OCI-LY7 (cell line): Measurements from ENCODE around the gene IL4I1. TPM values are rescaled to one million over a fixed set of nuclear protein-coding genes. Genes with fewer than 3 reads are reported as not detected.

ENCODE experiments used
- BruUV-seq: library from RNA; stranded (reverse); fragments of 400-500 nt; replicated peaks from 2 replicates; lab custom pipeline; 2021; lab: Mats Ljungman, UMichigan
- CTCF ChIA-PET: fragments of 300-600 bp; sonication (Branson Sonifier 250); formaldehyde crosslinking; loops from one replicate; lab custom pipeline; 2022; ENCODE audit warnings: antibody characterized with exemption; ENCODE audit not compliant: unreplicated experiment; lab: Charles Lee
- POLR2A ChIA-PET: fragments of 300-600 bp; sonication (Branson Sonifier 250); formaldehyde crosslinking; loops from one replicate; lab custom pipeline; 2022; ENCODE audit warnings: antibody characterized with exemption; lab: Charles Lee
- DNase-seq: peaks from one replicate; pipeline ENCODE4 v3.0.0-alpha.2; 2015; ENCODE audit warnings: low spot score
- H2AFZ ChIP-seq: fragments of 200-600 bp; sonication (generic), shearing (Covaris generic); 2 replicates; pipeline ENCODE4 v1.6.1; 2014; ENCODE audit warnings: mild to moderate bottlenecking, antibody characterized with exemption, low read length, moderate library complexity
- H3K27ac ChIP-seq: fragments of 200-600 bp; sonication (generic); 2 replicates; pipeline ENCODE4 v1.5.1; 2014; ENCODE audit warnings: mixed run types, low read depth, mild to moderate bottlenecking, moderate library complexity, low read length, inconsistent platforms; ENCODE audit not compliant: poor library complexity, severe bottlenecking
- H3K36me3 ChIP-seq: fragments of 200-600 bp; sonication (generic); 2 replicates; pipeline ENCODE4 v1.6.1; 2014; ENCODE audit warnings: mild to moderate bottlenecking, antibody characterized with exemption, low read length, moderate library complexity, mixed read lengths; ENCODE audit not compliant: insufficient read depth
- H3K4me1 ChIP-seq: fragments of 200-600 bp; sonication (generic); 2 replicates; pipeline ENCODE4 v1.5.1; 2014; ENCODE audit warnings: mild to moderate bottlenecking, low read length; ENCODE audit not compliant: insufficient read depth, poor library complexity, severe bottlenecking
- H3K4me2 ChIP-seq: fragments of 200-600 bp; sonication (generic); 2 replicates; pipeline ENCODE4 v1.6.1; 2014; ENCODE audit warnings: mild to moderate bottlenecking, low read length
- H3K4me3 ChIP-seq: fragments of 200-600 bp; sonication (generic); 2 replicates; pipeline ENCODE4 v1.5.1; 2014; ENCODE audit warnings: mild to moderate bottlenecking, low read depth, low read length; ENCODE audit not compliant: poor library complexity, severe bottlenecking
- H3K79me2 ChIP-seq: fragments of 200-600 bp; sonication (generic); 2 replicates; pipeline ENCODE4 v1.6.1; 2016; ENCODE audit warnings: low read depth, mild to moderate bottlenecking, low read length, moderate library complexity, mixed read lengths; ENCODE audit not compliant: insufficient read depth
- H3K9me2 ChIP-seq: fragments of 200-600 bp; sonication (generic); 2 replicates; pipeline ENCODE4 v1.6.1; 2016; ENCODE audit warnings: mild to moderate bottlenecking, low read length, mixed read lengths; ENCODE audit not compliant: insufficient read depth
- H3K9me3 ChIP-seq: fragments of 200-600 bp; sonication (generic); 2 replicates; pipeline ENCODE4 v1.6.1; 2014; ENCODE audit warnings: mild to moderate bottlenecking, mixed run types, low read length, mixed read lengths
- H4K20me1 ChIP-seq: fragments of 200-600 bp; sonication (generic); 2 replicates; pipeline ENCODE4 v1.6.1; 2014; ENCODE audit warnings: mild to moderate bottlenecking, antibody characterized with exemption, low read length, moderate library complexity, mixed read lengths; ENCODE audit not compliant: insufficient read depth
- EZH2phosphoT487 ChIP-seq: fragments of 200-600 bp; sonication (generic); IDR thresholded peaks from 2 replicates; pipeline ENCODE4 v1.6.1; 2018; ENCODE audit warnings: low read depth, borderline replicate concordance, mild to moderate bottlenecking, mixed run types, antibody characterized with exemption, low read length, moderate library complexity, mixed read lengths
- intact Hi-C: fragments of 100-400 bp; cut with micrococcal nuclease; formaldehyde crosslinking; loops from one replicate; pipeline ENCODE4 v1.10.0; 2022; ENCODE audit not compliant: unreplicated experiment
- total RNA-seq, 2 experiments: library from RNA; depleted of rRNA in 1 of 2; stranded (reverse); fragments of >200 nt in 1 of 2; shearing (Covaris generic) in 1 of 2; gene quantifications; 2 replicates each; pipeline ENCODE4 v1.2.3, GENCODE V29; 2014 to 2022
- TF ChIP-seq, protein P1 (sequence below): fragments of 200-600 bp; sonication (generic); conservative IDR thresholded peaks from 2 replicates; pipeline ENCODE4 v1.5.1; 2014; ENCODE audit warnings: mild to moderate bottlenecking, antibody characterized with exemption, low read length, moderate library complexity, mixed read lengths

The IL4I1 gene
- total RNA-seq, 2 experiments from 2014 or later, result 0.25 to 1.7 TPM

GRCh38 chr19:49859682-49860335 is 36.9 kb downstream of the IL4I1 start:
- Histone ChIP-seq H4K20me1 (peaks cover 6% of the 10 kb centered on the region; the same call in 1 of the 2 replicates), H3K36me3 (peaks cover 97% of the 10 kb centered on the region), H2AFZ (no peak overlapping the region), H3K4me3 (no peak overlapping the region), H3K4me2 (no peak overlapping the region), H3K79me2 (peaks cover 7% of the 10 kb centered on the region; the same call in 1 of the 2 replicates), H3K9me3 (no peaks in the 10 kb centered on the region), H3K27ac (no peak overlapping the region), H3K9me2 (no peaks in the 10 kb centered on the region), H3K4me1 (peaks cover 4% of the 10 kb centered on the region)
- TF ChIP-seq, protein P1, sequence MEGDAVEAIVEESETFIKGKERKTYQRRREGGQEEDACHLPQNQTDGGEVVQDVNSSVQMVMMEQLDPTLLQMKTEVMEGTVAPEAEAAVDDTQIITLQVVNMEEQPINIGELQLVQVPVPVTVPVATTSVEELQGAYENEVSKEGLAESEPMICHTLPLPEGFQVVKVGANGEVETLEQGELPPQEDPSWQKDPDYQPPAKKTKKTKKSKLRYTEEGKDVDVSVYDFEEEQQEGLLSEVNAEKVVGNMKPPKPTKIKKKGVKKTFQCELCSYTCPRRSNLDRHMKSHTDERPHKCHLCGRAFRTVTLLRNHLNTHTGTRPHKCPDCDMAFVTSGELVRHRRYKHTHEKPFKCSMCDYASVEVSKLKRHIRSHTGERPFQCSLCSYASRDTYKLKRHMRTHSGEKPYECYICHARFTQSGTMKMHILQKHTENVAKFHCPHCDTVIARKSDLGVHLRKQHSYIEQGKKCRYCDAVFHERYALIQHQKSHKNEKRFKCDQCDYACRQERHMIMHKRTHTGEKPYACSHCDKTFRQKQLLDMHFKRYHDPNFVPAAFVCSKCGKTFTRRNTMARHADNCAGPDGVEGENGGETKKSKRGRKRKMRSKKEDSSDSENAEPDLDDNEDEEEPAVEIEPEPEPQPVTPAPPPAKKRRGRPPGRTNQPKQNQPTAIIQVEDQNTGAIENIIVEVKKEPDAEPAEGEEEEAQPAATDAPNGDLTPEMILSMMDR, result no peak
- TF ChIP-seq EZH2phosphoT487, result no peak
- intact Hi-C loops, result no loop called here
- DNase-seq, result no peak
- POLR2A ChIA-PET, result no interaction called here
- CTCF ChIA-PET, result no interaction called here
- no TSS peak for BruUV-seq

DNA sequence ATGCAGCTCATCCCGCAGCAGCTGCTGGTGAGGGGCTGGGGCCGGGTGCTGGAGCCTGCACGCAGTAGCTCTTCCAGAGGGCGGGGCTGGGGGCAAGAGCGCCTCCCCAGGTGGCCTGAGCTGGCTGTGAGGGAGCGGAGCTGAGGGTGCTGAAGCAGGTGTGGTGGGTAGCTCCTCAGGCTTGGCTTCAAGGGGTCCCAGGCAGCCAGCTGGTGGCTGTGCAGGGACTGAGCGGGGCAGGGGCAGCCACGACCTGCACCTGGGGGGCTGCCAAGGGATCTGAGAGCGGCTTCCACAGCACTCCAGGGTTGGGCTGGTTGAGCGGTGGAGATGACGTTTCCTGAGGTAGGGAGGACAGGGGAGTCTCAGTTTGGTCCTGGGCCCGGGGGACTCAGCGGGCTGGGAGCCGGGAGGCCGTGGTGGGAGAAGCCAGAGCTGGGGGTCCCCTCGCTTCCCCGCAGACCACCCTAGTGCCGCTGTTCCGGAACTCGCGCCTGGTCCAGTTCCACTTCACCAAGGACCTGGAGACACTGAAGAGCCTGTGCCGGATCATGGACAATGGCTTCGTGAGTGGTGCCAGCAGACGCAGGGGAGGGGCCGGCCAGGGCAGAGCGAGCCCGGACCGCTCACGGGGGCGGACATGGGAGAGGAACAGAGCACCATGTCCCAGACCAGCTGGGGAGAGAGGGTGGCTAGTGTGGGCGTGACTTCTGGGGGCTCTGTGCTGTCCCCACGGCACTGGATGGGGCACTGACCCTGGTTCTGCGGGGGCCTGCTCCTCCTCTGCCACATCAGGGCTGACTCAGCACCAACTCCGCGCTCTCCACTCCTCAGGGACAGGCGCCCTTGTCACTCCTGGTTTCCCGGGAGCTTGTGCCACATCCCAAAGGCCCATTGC is 38.4 kb downstream of the IL4I1 start:
- ChIA-PET CTCF (no interaction called here), POLR2A (no interaction called here)
- TF ChIP-seq EZH2phosphoT487, result no peak
- TF ChIP-seq, protein P1, result 0 out of 2 replicates have a peak, but pooled peaks have one; percentile 22
- H4K20me1 ChIP-seq, result peaks cover 5% of the 10 kb centered on the region; the same call in 1 of the 2 replicates
- H3K27ac ChIP-seq, result no peak overlapping the region
- no peak overlapping the region for H3K4me3 ChIP-seq
- intact Hi-C loops, result no loop called here
- DNase-seq, result peak; percentile 37
- no peak overlapping the region for H3K4me2 ChIP-seq
- peaks cover 7% of the 10 kb centered on the region for H3K4me1 ChIP-seq
- peaks cover 90% of the 10 kb centered on the region for H3K36me3 ChIP-seq
- H2AFZ ChIP-seq, result no peak overlapping the region
- no peaks in the 10 kb centered on the region for H3K9me3 ChIP-seq
- H3K9me2 ChIP-seq, result no peaks in the 10 kb centered on the region
- peaks cover 7% of the 10 kb centered on the region; the same call in 1 of the 2 replicates for H3K79me2 ChIP-seq
- no TSS peak for BruUV-seq
